Ovary (tissue), 3 donors: ENCODE results near the gene NDEL1.

ENCODE experiments used
- POLR2A ChIP-seq: fragments of 450-650 bp; IDR thresholded peaks from one replicate; pipeline ENCODE4 v1.6.1; 2017; ENCODE audit warnings: antibody characterized with exemption, mild to moderate bottlenecking, moderate library complexity
- TF ChIP-seq, protein P1 (sequence below), 3 donors: fragments of 450-650 bp in 2 of 3; fragments of 200-600 bp in 1 of 3; IDR thresholded peaks; one replicate each; pipeline versions ENCODE4 v1.5.1 to v1.8.0; 2016 to 2022; ENCODE audit warnings: antibody characterized with exemption in 3 of 3, mild to moderate bottlenecking in 1 of 3
- donor health status: DM: no; HTN: no; CAD: no.

- TF ChIP-seq, protein P1, sequence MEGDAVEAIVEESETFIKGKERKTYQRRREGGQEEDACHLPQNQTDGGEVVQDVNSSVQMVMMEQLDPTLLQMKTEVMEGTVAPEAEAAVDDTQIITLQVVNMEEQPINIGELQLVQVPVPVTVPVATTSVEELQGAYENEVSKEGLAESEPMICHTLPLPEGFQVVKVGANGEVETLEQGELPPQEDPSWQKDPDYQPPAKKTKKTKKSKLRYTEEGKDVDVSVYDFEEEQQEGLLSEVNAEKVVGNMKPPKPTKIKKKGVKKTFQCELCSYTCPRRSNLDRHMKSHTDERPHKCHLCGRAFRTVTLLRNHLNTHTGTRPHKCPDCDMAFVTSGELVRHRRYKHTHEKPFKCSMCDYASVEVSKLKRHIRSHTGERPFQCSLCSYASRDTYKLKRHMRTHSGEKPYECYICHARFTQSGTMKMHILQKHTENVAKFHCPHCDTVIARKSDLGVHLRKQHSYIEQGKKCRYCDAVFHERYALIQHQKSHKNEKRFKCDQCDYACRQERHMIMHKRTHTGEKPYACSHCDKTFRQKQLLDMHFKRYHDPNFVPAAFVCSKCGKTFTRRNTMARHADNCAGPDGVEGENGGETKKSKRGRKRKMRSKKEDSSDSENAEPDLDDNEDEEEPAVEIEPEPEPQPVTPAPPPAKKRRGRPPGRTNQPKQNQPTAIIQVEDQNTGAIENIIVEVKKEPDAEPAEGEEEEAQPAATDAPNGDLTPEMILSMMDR (IDR thresholded peaks at IDR 0.05) = no peak
- no peak for TF ChIP-seq POLR2A
Observed at GRCh38 chr17:8447799-8448198, 12.1 kb downstream of the NDEL1 start.
